NCI-H1105 (cell line): ENCODE data around the gene HECW1.
"Not testable (repeated sequence)": the region's sequence is repeated elsewhere in the genome, so short reads cannot be mapped to it uniquely, and the experiment has no call there.

Source experiments
- DNase-seq: peaks from one replicate; lab custom pipeline; 2025; lab: John Stamatoyannopoulos, UW

HECW1 gene

GRCh38 chr7:43582503-43583423 is 470.3 kb downstream of the HECW1 start, which contains the start of gene STK17A:
STK17A (plus strand) TSS chr7:43583108; CDS start chr7:43583244, 136 bp downstream.
- peak; percentile 87 for DNase-seq

DNA sequence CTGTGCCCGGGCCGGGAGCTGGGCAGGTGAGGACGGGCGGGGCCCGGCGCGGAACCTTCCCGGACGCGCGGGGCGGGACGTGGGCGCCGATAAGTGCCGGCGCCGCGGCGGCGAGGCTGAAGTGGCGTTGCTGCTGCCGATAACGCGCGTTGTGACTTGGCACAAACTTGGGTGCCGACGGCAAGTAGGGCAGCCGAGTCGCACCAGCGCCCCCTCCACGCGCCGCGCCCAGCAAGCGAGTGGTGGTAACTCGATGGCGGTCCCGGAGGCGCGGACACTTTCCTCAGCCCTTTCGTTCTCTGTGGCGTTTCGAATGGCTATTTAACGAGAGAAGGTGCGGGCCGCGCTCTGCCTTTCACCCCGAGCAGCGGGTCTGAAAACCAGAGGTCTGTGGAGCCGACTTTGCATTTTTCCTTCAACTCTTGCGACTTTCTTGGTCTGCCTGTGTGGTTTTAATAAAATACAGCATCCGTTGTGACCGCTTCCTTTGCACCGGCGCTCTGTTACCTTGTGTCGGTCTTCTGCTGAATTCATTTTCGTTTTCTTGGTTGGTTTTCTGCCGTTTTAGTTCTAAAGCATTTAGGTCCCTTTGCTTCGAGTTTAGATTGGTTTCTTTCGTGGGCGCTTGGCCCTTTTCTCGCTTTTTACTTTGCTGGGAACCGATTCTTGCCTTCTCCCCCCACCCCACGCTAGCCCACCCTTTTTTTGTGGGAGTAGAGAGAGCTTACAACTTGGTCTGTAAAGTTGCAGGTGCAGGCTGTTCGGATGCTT is 471.2 kb downstream of the HECW1 start:
- DNase-seq = peak; percentile 42

GRCh38 chr7:43584195-43584586 is 471.7 kb downstream of the HECW1 start:
- no peak for DNase-seq

DNA sequence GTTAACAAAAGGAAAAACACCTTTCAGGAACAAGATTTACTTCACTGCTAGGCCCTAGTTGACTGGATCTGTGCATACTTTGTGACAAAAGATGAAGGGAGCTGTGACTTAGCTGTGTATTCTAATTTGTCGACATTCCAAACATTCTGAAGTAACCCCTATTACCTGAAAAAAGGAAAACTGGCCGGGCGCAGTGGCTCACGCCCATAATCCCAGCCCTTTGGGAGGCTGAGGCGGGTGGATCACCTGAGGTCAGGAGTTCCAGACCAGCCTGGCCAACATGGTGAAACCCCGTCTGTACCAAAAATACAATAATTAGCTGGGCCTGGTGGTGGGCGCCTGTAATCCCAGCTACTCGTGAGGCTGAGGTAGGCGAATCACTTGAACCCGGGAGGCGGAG is 472.3 kb downstream of the HECW1 start:
- DNase-seq = not testable (repeated sequence)

- no peak for DNase-seq
Measured at GRCh38 chr7:43585562-43585961, 473.1 kb downstream of the HECW1 start.

DNA sequence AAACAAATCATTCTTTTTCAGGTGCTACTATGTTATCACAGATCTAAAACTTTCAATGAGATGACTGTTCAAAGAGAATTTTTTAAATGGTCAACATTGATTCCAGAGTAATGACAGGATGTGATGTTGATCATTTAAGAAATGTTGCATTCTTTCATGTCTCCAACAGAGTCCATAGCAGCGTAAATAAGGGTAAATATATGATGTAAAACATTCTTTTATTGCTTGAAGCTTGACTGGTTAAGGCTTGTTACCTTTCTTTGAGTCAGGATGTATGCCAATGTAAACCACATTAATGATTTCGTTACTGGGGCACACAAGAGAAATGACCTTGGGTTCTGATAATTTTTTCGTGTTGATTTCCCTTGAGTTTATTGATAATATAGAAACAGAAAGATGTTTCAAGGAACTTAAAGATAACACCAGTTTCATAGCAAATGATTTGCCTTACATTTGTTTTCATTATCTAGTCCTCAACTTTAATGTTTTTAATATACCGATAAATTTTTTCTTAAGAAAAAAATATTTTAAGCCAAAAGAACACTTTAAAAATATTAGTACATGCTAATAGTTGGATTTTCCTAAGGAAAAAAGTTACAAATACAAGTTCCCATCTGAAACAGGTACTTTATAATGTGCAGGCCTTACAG is 473.9 kb downstream of the HECW1 start:
- no peak for DNase-seq

DNA sequence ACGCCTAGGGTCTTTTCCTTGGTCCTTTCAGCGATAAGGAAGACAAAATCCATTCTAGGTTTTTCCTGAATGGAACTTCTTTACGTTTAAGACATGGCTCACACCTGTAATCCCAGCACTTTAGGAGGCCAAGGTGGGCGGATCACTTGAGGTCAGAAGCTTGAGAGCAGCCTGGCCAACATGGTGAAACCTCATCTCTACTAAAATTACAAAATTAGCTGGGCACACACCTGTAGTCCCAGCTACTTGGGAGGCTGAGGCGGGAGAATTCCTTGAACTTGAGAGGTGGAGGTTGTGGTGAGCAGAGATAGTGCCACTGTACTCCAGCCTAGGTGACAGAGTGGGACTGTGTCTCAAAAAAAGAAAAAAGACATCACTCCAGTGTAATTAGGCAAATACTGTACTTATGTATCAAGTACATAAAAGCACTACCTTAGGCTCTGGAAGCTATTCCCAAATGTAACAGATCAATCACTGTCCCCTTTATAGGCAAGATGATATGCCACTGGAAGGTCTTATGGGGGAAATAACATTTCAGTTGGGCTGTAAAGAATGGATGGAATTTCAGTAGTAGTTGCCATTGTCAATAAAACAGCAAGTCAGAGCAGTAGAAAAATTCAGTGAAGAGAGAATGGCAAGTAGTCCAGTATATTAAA is 476.2 kb downstream of the HECW1 start:
- no peak for DNase-seq

- DNase-seq = no peak
Measured at GRCh38 chr7:43589133-43589478, 476.7 kb downstream of the HECW1 start.

- no peak for DNase-seq
Measured at GRCh38 chr7:43589728-43590127, 477.3 kb downstream of the HECW1 start.

DNA sequence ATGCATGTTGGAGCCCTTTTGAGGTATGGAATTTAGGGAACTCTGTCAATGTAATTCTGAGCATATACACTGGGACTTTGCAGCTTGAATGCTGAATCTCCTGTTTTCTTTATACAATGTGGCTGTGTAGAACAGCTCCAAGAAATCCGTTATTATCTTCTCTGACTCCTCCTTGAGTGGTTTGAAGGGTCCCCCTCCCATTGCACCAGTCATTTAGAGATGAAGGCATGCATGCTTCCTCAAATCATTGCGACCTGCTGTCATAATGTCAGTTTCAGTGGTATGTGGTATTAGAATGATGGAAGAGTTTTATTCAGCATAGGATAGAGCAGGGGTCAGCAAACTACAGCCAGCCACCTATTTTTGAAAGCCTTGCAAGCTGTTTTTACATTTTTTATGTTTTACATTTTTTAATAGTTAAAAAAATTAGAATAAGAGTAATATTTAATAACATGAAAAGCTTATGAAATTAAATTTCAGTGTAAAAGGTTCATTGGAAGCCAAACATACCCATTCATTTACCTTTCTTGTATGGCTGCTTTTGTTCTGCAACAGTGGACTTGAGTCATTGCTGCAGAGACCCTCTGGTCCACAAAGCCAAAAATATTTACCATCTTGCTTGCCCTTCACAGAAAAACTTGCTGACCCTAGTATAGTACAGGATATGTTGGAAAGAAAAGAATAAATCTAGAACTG is 478.6 kb downstream of the HECW1 start:
- DNase-seq = no peak

DNA sequence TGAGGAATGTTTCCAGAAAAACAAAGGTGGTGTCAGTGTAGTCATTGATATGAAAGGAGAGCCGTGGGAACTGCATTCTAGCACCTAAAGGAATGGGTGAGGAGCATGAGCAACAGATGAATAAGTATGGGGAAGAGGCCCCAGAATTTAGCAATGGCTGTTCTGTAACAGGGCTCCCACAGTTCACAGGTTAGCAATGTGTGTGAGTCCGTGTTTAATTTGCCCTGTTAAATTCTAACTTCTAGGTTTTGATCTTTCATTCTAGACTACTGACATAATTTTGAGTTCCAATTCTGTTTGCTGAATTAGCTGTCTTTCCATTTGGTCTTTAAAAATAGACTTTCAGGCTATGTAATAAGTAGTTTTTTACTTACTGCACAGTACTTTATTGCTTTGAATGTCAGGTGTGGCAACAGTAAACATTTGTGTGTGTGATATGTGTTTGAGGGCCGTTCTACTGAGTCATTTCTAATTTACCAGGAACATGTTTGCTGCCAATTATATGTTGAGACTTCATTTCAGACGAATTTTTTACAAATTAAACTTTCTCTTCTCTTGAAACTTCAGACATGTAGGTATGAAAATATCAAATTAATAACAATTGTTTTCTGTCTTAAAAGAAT is 479.2 kb downstream of the HECW1 start:
- DNase-seq = no peak

DNA sequence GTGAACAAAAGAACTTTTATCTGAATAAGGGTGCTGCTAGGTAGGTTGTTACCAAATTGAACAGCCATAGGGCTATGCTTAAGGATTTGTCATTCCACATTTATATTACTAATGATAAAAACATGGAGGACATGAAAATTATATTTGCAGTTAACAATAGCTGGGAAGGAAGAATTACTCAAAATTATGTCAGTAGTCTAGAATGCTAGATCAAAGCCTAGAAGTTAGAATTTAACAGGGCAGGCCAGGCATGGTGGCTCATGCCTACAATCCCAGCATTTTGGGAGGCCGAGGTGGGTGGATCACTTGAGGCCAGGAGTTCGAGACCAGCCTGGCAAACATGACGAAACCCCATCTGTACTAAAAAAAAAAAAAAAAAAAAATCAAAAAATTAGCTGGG is 479.9 kb downstream of the HECW1 start:
- no peak for DNase-seq

DNA sequence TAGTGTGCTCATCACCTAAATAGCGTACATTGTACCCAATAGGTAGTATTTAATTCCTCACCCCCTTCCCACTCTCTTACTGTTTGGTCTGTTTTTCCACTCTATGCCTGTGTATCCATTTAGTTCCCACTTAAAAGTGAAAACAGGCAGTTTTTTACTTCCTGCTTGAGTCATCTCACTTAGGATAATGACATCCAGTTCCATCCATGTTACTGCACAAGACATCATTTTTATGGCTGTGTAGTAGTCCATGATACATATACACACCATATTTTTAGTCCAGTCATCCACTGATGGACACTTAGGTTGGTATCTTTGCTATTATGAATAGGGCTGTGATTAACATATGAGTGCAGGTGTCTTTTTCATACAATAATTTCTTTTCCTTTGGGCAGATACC is 480.6 kb downstream of the HECW1 start:
- DNase-seq = no peak

DNA sequence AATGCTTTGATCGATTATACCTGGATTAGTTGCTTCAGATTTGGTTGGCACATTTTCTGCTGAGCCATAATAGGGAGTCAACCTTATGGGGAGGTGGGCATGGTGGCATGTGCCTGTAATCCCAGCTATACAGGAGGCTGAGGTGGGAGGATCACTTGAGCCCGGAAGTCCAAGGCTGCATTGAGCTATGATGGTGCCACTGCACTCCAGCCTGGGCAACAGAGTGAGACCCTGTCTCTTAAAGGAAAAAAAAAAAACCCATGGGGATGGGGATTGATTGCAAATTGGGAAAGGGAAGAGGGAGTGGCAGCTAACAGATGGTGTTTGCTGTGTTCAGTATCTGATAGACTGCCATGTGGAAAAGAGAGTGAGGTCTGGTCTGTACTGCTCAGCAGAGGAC is 481.6 kb downstream of the HECW1 start:
- no peak for DNase-seq

DNA sequence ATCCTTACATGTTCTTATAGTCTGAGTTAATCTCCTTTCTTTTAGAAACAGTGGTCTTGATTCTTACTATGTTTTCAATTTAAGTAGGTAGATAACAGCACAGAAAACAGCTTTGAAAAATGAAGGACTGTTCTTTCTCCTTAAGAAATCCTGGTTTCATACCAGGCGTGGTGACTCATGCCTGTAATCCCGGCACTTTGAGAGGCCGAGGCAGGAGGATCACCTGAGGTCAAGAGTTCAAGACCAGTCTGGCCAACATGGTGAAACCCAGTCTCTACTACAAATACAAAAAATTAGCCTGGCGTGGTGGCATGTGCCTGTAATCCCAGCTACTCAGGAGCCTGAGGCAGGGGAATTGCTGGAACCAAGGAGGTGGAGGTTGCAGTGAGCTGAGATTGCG is 484.0 kb downstream of the HECW1 start:
- not testable (repeated sequence) for DNase-seq

DNA sequence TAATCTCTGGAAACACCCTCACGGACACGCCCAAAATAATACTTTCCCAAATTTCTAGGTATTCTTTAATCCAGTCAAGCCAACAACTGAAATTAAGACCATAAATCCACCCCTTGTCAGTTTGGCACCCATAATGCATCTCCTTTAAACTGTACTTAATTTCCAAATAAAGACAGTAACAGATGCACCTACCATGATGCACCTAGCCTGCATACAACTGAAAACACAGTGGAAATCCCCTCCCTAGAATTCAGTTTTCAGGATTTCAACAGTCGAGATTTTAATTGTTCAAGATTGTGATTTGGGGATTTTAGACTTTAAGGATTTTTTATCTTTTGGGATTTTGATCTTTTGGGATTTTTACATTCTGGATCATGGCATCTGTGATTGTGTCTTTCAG is 487.6 kb downstream of the HECW1 start:
- DNase-seq = no peak

GRCh38 chr7:43602256-43602655 is 489.8 kb downstream of the HECW1 start:
- DNase-seq = no peak

GRCh38 chr7:43604251-43604650 is 491.8 kb downstream of the HECW1 start:
- no peak for DNase-seq

DNA sequence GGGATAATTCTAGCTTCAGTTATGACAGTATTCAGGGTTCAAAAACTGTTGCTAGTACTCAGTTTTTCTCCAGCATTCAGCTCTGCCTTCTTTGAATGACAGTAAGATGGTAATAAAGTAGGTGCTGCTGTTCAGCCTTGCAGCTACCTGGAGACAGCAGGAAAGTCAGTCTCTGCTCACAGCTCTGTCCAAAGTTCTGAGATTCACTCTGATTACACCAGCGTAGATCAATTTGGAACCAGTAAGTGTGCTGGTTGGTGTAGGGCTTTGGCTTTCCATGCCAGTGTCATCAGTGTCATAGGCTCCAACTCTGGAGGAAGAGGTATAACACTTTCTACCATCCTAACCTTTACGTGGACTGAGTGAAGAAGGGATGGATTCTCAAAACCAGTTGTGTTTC is 496.6 kb downstream of the HECW1 start:
- no peak for DNase-seq

GRCh38 chr7:43612128-43612527 is 499.7 kb downstream of the HECW1 start:
- DNase-seq = no peak
